WTC11 (cell line): Measurements from ENCODE around the gene RFNG. TPM values are rescaled to one million over a fixed set of nuclear protein-coding genes. Genes with fewer than 3 reads are reported as not detected.

Source experiments
- ATAC-seq: fragments of 200-7000 bp; cut with Tn5 transposase; 2 replicates; pipeline ENCODE4 v1.10.0; 2021; ENCODE audit warnings: mild to moderate bottlenecking, moderate library complexity
- CTCF ChIA-PET: fragments of 300-600 bp; sonication (Branson Sonifier 250); formaldehyde crosslinking; loops from one replicate; lab custom pipeline; 2021; ENCODE audit warnings: antibody characterized with exemption; lab: Charles Lee
- POLR2A ChIA-PET: fragments of 350-600 bp; sonication (Branson Sonifier 250); formaldehyde crosslinking; loops from one replicate; lab custom pipeline; 2021; ENCODE audit warnings: antibody characterized with exemption; lab: Charles Lee
- DNase-seq: peaks from one replicate; pipeline ENCODE4 v3.0.0; 2021; ENCODE audit warnings: low spot score
- H3K27ac Mint-ChIP-seq: 2 replicates; pipeline ENCODE4 v1.8.0; 2021; ENCODE audit warnings: mixed read lengths
- H3K27me3 Mint-ChIP-seq: 2 replicates; pipeline ENCODE4 v1.8.0; 2021; ENCODE audit warnings: low read depth, mild to moderate bottlenecking, moderate library complexity, mixed read lengths
- H3K36me3 Mint-ChIP-seq: 2 replicates; pipeline ENCODE4 v1.8.0; 2021; ENCODE audit warnings: mixed read lengths
- H3K4me1 Mint-ChIP-seq: 2 replicates; pipeline ENCODE4 v1.8.0; 2022; ENCODE audit warnings: mixed read lengths
- H3K4me3 Mint-ChIP-seq: 2 replicates; pipeline ENCODE4 v1.8.0; 2021; ENCODE audit warnings: mild to moderate bottlenecking, moderate library complexity, mixed read lengths
- H3K9me3 Mint-ChIP-seq: 2 replicates; pipeline ENCODE4 v1.8.0; 2021; ENCODE audit warnings: mixed read lengths
- AFF4 ChIP-seq: sonication (generic); formaldehyde crosslinking; IDR thresholded peaks from 2 replicates; pipeline ENCODE4 v1.8.1; 2023; ENCODE audit warnings: mild to moderate bottlenecking, missing genetic modification reagents, borderline replicate concordance
- ELF4 ChIP-seq: sonication (generic); formaldehyde crosslinking; IDR thresholded peaks from 2 replicates; pipeline ENCODE4 v1.8.1; 2022; ENCODE audit warnings: low read depth, mild to moderate bottlenecking, moderate library complexity, missing genetic modification reagents
- EMX1 ChIP-seq: fragments of 250-450 bp; sonication (Bioruptor Pico); IDR thresholded peaks from 2 replicates; pipeline ENCODE4 v1.8.0; 2021; ENCODE audit warnings: mild to moderate bottlenecking
- ERG ChIP-seq: fragments of 250-450 bp; sonication (Bioruptor Pico); IDR thresholded peaks from 2 replicates; pipeline ENCODE4 v1.8.0; 2021; ENCODE audit warnings: mild to moderate bottlenecking
- ETV6 ChIP-seq: sonication (generic); formaldehyde crosslinking; IDR thresholded peaks from 2 replicates; pipeline ENCODE4 v1.8.1; 2022; ENCODE audit warnings: mild to moderate bottlenecking, missing genetic modification reagents
- FOXJ3 ChIP-seq: sonication (generic); formaldehyde crosslinking; IDR thresholded peaks from 2 replicates; pipeline ENCODE4 v1.9.0; 2021; ENCODE audit warnings: missing genetic modification reagents, mild to moderate bottlenecking, borderline replicate concordance
- FOXK1 ChIP-seq: sonication (generic); formaldehyde crosslinking; IDR thresholded peaks from 2 replicates; pipeline ENCODE4 v1.8.0; 2022; ENCODE audit warnings: mild to moderate bottlenecking, moderate library complexity, missing genetic modification reagents
- GRHL2 ChIP-seq: fragments of 250-450 bp; sonication (Bioruptor Pico); IDR thresholded peaks from 2 replicates; pipeline ENCODE4 v1.8.0; 2022; ENCODE audit warnings: mild to moderate bottlenecking, moderate library complexity; ENCODE audit not compliant: insufficient replicate concordance, severe bottlenecking
- GTF2I ChIP-seq: fragments of 250-450 bp; sonication (Bioruptor Pico); conservative IDR thresholded peaks from 2 replicates; pipeline ENCODE4 v1.4.0; 2021; ENCODE audit warnings: mild to moderate bottlenecking
- IRF1 ChIP-seq: sonication (generic); formaldehyde crosslinking; IDR thresholded peaks from 2 replicates; pipeline ENCODE4 v1.8.0; 2023; ENCODE audit warnings: missing genetic modification reagents
- MYBL2 ChIP-seq: sonication (generic); formaldehyde crosslinking; IDR thresholded peaks from 2 replicates; pipeline ENCODE4 v1.8.1; 2023; ENCODE audit warnings: mild to moderate bottlenecking, moderate library complexity, missing genetic modification reagents
- NFE2L1 ChIP-seq: sonication (generic); formaldehyde crosslinking; IDR thresholded peaks from 2 replicates; pipeline ENCODE4 v1.8.1; 2023; ENCODE audit warnings: missing genetic modification reagents
- PRRX2 ChIP-seq: fragments of 250-450 bp; sonication (Bioruptor Pico); IDR thresholded peaks from 2 replicates; pipeline ENCODE4 v1.8.0; 2021; ENCODE audit warnings: mild to moderate bottlenecking
- TEAD1 ChIP-seq: sonication (generic); formaldehyde crosslinking; IDR thresholded peaks from 2 replicates; pipeline ENCODE4 v1.8.0; 2022; ENCODE audit warnings: mild to moderate bottlenecking, missing genetic modification reagents
- ZBTB21 ChIP-seq: sonication (generic); formaldehyde crosslinking; IDR thresholded peaks from 2 replicates; pipeline ENCODE4 v1.8.1; 2023; ENCODE audit warnings: mild to moderate bottlenecking, missing genetic modification reagents, borderline replicate concordance
- ZNF121 ChIP-seq: sonication (generic); formaldehyde crosslinking; IDR thresholded peaks from 2 replicates; pipeline ENCODE4 v1.8.0; 2023; ENCODE audit warnings: missing genetic modification reagents
- ZNF219 ChIP-seq: sonication (generic); formaldehyde crosslinking; IDR thresholded peaks from 2 replicates; pipeline ENCODE4 v1.8.0; 2023; ENCODE audit warnings: missing genetic modification reagents, mild to moderate bottlenecking, borderline replicate concordance
- ZNF232 ChIP-seq: sonication (generic); formaldehyde crosslinking; IDR thresholded peaks from 2 replicates; pipeline ENCODE4 v1.8.0; 2022; ENCODE audit warnings: mild to moderate bottlenecking, missing genetic modification reagents
- ZNF263 ChIP-seq: sonication (generic); formaldehyde crosslinking; IDR thresholded peaks from 2 replicates; pipeline ENCODE4 v1.8.1; 2022; ENCODE audit warnings: low read depth, mild to moderate bottlenecking, moderate library complexity, missing genetic modification reagents
- ZNF317 ChIP-seq: sonication (generic); formaldehyde crosslinking; IDR thresholded peaks from 2 replicates; pipeline ENCODE4 v1.8.1; 2023; ENCODE audit warnings: low read depth, mild to moderate bottlenecking, moderate library complexity, missing genetic modification reagents, borderline replicate concordance
- ZNF423 ChIP-seq: fragments of 250-450 bp; sonication (Bioruptor Pico); IDR thresholded peaks from 2 replicates; pipeline ENCODE4 v2.1.2; 2022; ENCODE audit warnings: mild to moderate bottlenecking, moderate library complexity
- ZNF512 ChIP-seq: sonication (generic); formaldehyde crosslinking; IDR thresholded peaks from 2 replicates; pipeline ENCODE4 v1.8.1; 2022; ENCODE audit warnings: missing genetic modification reagents, borderline replicate concordance
- ZSCAN18 ChIP-seq: fragments of 250-450 bp; sonication (Bioruptor Pico); IDR thresholded peaks from 2 replicates; pipeline ENCODE4 v2.1.2; 2022; ENCODE audit warnings: mild to moderate bottlenecking, moderate library complexity
- total RNA-seq: library from RNA; stranded (reverse); gene quantifications from 3 replicates; pipeline ENCODE4 v1.2.3, GENCODE V29; 2021

The RFNG gene
- total RNA-seq, 1 experiment from 2014 or later: 41.6 TPM

GRCh38 chr17:82031303-82031884, 20.2 kb downstream of the RFNG start, which contains the start of gene RAC3:
Gene RAC3 (plus strand): TSS chr17:82031678. CDS start chr17:82031762, 84 bp downstream.
- TF ChIP-seq ETV6: 0 out of 2 replicates have a peak, but pooled peaks have one; percentile 0
- no peak for TF ChIP-seq ZNF121
- TF ChIP-seq, all 79 proteins: peak for 1
- H3K4me3 Mint-ChIP-seq: peak within 1 kb of the TSS; percentile 73
- DNase-seq (peak; percentile 56), ATAC-seq (peak; percentile 47)
- H3K4me1 Mint-ChIP-seq: peaks cover 14% of the 10 kb centered on the region
- H3K27me3 Mint-ChIP-seq: no peaks in the 10 kb centered on the region
- no peaks in the 10 kb centered on the region for H3K9me3 Mint-ChIP-seq
- CTCF ChIA-PET: interaction anchor here (0.9 to 5.7 kb wide), 22 partner anchors 12 to 269 kb away, joined by 4 to 119 read pairs (median 13); partner anchors contain the start of genes CENPX, FASN, GPS1 and LRRC45
- H3K36me3 Mint-ChIP-seq: 0 out of 2 replicates have a peak, but pooled peaks cover 6% of the 10 kb centered on the region
- POLR2A ChIA-PET: interaction anchor here (0.8 to 1.1 kb wide), 3 partner anchors 8 to 28 kb away, joined by 3 to 5 read pairs (median 4); partner anchors contain the start of genes CENPX and LRRC45
- no peak within 1 kb of the TSS for H3K27ac Mint-ChIP-seq

GRCh38 chr17:82030470-82031302, 20.9 kb downstream of the RFNG start:
- CTCF ChIA-PET: interaction anchor here (0.6 to 5.7 kb wide), 72 partner anchors 9 to 364 kb away, joined by 3 to 119 read pairs (median 5); partner anchors contain the start of genes ASPSCR1, CCDC137, CCDC57 and CENPX
- no peak overlapping the region for H3K27ac Mint-ChIP-seq
- peak; percentile 91 for DNase-seq
- peaks cover 14% of the 10 kb centered on the region for H3K4me1 Mint-ChIP-seq
- POLR2A ChIA-PET: interaction anchor here (0.5 to 1.1 kb wide), 9 partner anchors 7 to 317 kb away, joined by 3 to 6 read pairs (median 3); partner anchors contain the start of genes CENPX and LRRC45
- peak; percentile 50 for ATAC-seq
- no peaks in the 10 kb centered on the region for H3K9me3 Mint-ChIP-seq
- H3K27me3 Mint-ChIP-seq: no peaks in the 10 kb centered on the region
- peak overlapping the region; percentile 73 for H3K4me3 Mint-ChIP-seq
- H3K36me3 Mint-ChIP-seq: 0 out of 2 replicates have a peak, but pooled peaks cover 6% of the 10 kb centered on the region
- TF ChIP-seq IRF1 (CRISPR knock-in tag): no peak
- TF ChIP-seq ELF4 (CRISPR knock-in tag): no peak
- TF ChIP-seq TEAD1 (CRISPR knock-in tag): no peak; the same call in 1 of the 2 replicates
- TF ChIP-seq FOXK1 (CRISPR knock-in tag): 0 out of 2 replicates have a peak, but pooled peaks have one; percentile 20
- TF ChIP-seq EMX1: 0 out of 2 replicates have a peak, but pooled peaks have one; percentile 23
- TF ChIP-seq ZNF512: no peak
- TF ChIP-seq AFF4: no peak
- TF ChIP-seq FOXJ3 (CRISPR knock-in tag): no peak
- TF ChIP-seq ZNF263 (CRISPR knock-in tag): 0 out of 2 replicates have a peak, but pooled peaks have one; percentile 13
- no peak for TF ChIP-seq GTF2I (CRISPR knock-in tag)
- no peak for TF ChIP-seq MYBL2 (CRISPR knock-in tag)
- TF ChIP-seq ZSCAN18 (CRISPR knock-in tag): no peak
- TF ChIP-seq NFE2L1 (CRISPR knock-in tag): no peak
- no peak for TF ChIP-seq ZBTB21 (CRISPR knock-in tag)
- TF ChIP-seq ZNF317 (CRISPR knock-in tag): no peak
- TF ChIP-seq GRHL2 (CRISPR knock-in tag): no peak
- TF ChIP-seq PRRX2 (CRISPR knock-in tag): no peak
- TF ChIP-seq ZNF232 (CRISPR knock-in tag): no peak
- TF ChIP-seq ZNF423: no peak
- no peak for TF ChIP-seq ERG (CRISPR knock-in tag)
- TF ChIP-seq ZNF219 (CRISPR knock-in tag): no peak
